ENCODE results near the gene FES. TPM values are rescaled to one million over a fixed set of nuclear protein-coding genes. Genes with fewer than 3 reads are reported as not detected.
A peak's percentile ranks its signal among the peaks of the same experiment; 100 is the strongest.

FES gene
- polyA plus RNA-seq, 1 donor from 2014 or later: 7.7 TPM

GRCh38 chr15:90877315-90877714 is 7.0 kb upstream of the FES start:
- Mint-ChIP-seq H3K4me1 (peaks cover 6 to 9% (median 6%) of the 10 kb centered on the region in 3 donors), H3K4me3 (peak overlapping the region in 1 of 4 donors; percentile 48), H3K9me3 (no peaks in the 10 kb centered on the region), H3K36me3 (no peaks in the 10 kb centered on the region), H3K27me3 (no peaks in the 10 kb centered on the region), H3K27ac (peak overlapping the region in 1 of 3 donors; percentile 25)

- Mint-ChIP-seq H3K36me3 (no peaks in the 10 kb centered on the region), H3K4me3 (peak overlapping the region in 1 of 4 donors; percentile 48), H3K27ac (peak overlapping the region in 1 of 3 donors; percentile 25), H3K9me3 (no peaks in the 10 kb centered on the region), H3K4me1 (peaks cover 0 to 3% (median under 1%) of the 10 kb centered on the region in 3 donors), H3K27me3 (no peaks in the 10 kb centered on the region)
Observed at GRCh38 chr15:90877996-90878395, 6.3 kb upstream of the FES start.

- H3K4me1 Mint-ChIP-seq: peaks cover 0 to 2% (median 1%) of the 10 kb centered on the region in 3 donors
- H3K27ac Mint-ChIP-seq: no peak overlapping the region
- H3K27me3 Mint-ChIP-seq: no peaks in the 10 kb centered on the region
- no peak overlapping the region for H3K4me3 Mint-ChIP-seq
- H3K9me3 Mint-ChIP-seq: no peaks in the 10 kb centered on the region
- no peaks in the 10 kb centered on the region for H3K36me3 Mint-ChIP-seq
Observed at GRCh38 chr15:90878660-90879059, 5.6 kb upstream of the FES start.

- no peaks in the 10 kb centered on the region for H3K9me3 Mint-ChIP-seq
- no peaks in the 10 kb centered on the region for H3K27me3 Mint-ChIP-seq
- peaks cover 1 to 2% (median 2%) of the 10 kb centered on the region in 3 donors for H3K4me1 Mint-ChIP-seq
- no peak overlapping the region for H3K4me3 Mint-ChIP-seq
- H3K36me3 Mint-ChIP-seq: no peaks in the 10 kb centered on the region
- peak overlapping the region in 1 of 3 donors; percentile 43 for H3K27ac Mint-ChIP-seq
Observed at GRCh38 chr15:90879730-90880366, 4.5 kb upstream of the FES start.

- Mint-ChIP-seq H3K4me3 (no peak overlapping the region), H3K36me3 (no peaks in the 10 kb centered on the region), H3K27me3 (no peaks in the 10 kb centered on the region), H3K4me1 (peaks cover 8 to 10% (median 8%) of the 10 kb centered on the region in 3 donors), H3K27ac (peak overlapping the region in 1 of 3 donors; percentile 59), H3K9me3 (no peaks in the 10 kb centered on the region)
Observed at GRCh38 chr15:90880381-90881145, 3.7 kb upstream of the FES start.

- no peaks in the 10 kb centered on the region for H3K9me3 Mint-ChIP-seq
- H3K4me3 Mint-ChIP-seq: no peak overlapping the region
- peaks cover 1% of the 10 kb centered on the region for H3K27me3 Mint-ChIP-seq
- peaks cover 13 to 17% (median 16%) of the 10 kb centered on the region in 3 donors for H3K4me1 Mint-ChIP-seq
- H3K36me3 Mint-ChIP-seq: no peaks in the 10 kb centered on the region
- peak overlapping the region in 1 of 3 donors; percentile 59 for H3K27ac Mint-ChIP-seq
Observed at GRCh38 chr15:90881181-90881977, 2.9 kb upstream of the FES start.

GRCh38 chr15:90881978-90882721 is 2.2 kb upstream of the FES start:
- Mint-ChIP-seq H3K4me3 (no peak overlapping the region), H3K36me3 (no peaks in the 10 kb centered on the region), H3K27ac (no peak overlapping the region), H3K27me3 (peaks cover 1% of the 10 kb centered on the region), H3K9me3 (no peaks in the 10 kb centered on the region), H3K4me1 (peaks cover 13 to 17% (median 16%) of the 10 kb centered on the region in 3 donors)

GRCh38 chr15:90882781-90883525 is 1.4 kb upstream of the FES start:
- H3K27me3 Mint-ChIP-seq: peaks cover 1% of the 10 kb centered on the region
- peaks cover 2% of the 10 kb centered on the region for H3K36me3 Mint-ChIP-seq
- H3K4me3 Mint-ChIP-seq: peak overlapping the region in 2 of 4 donors; percentile 30 to 59
- peak overlapping the region in 1 of 3 donors; percentile 67 for H3K27ac Mint-ChIP-seq
- H3K9me3 Mint-ChIP-seq: no peaks in the 10 kb centered on the region
- H3K4me1 Mint-ChIP-seq: peaks cover 15 to 17% (median 16%) of the 10 kb centered on the region in 3 donors

- Mint-ChIP-seq H3K27me3 (peaks cover 1% of the 10 kb centered on the region), H3K36me3 (peaks cover 2% of the 10 kb centered on the region), H3K27ac (peak overlapping the region in 1 of 3 donors; percentile 67), H3K4me3 (peak overlapping the region; percentile 30 to 59 (median 41)), H3K9me3 (no peaks in the 10 kb centered on the region), H3K4me1 (peaks cover 15 to 19% (median 16%) of the 10 kb centered on the region in 3 donors)
Observed at GRCh38 chr15:90883526-90883975, 753 bp upstream of the FES start.

GRCh38 chr15:90884719-90885431 is 571 bp downstream of the FES start:
- Mint-ChIP-seq H3K4me3 (peak overlapping the region; percentile 49 to 90 (median 76)), H3K4me1 (peaks cover 15 to 19% (median 16%) of the 10 kb centered on the region in 3 donors), H3K27me3 (peaks cover 1% of the 10 kb centered on the region), H3K27ac (peak overlapping the region; percentile 46 to 80 (median 63)), H3K9me3 (no peaks in the 10 kb centered on the region), H3K36me3 (peaks cover 2% of the 10 kb centered on the region)

- H3K27me3 Mint-ChIP-seq: peaks cover 1% of the 10 kb centered on the region
- peaks cover 15 to 19% (median 16%) of the 10 kb centered on the region in 3 donors for H3K4me1 Mint-ChIP-seq
- H3K9me3 Mint-ChIP-seq: no peaks in the 10 kb centered on the region
- peaks cover 2% of the 10 kb centered on the region for H3K36me3 Mint-ChIP-seq
- H3K4me3 Mint-ChIP-seq: peak overlapping the region; percentile 49 to 90 (median 79)
- H3K27ac Mint-ChIP-seq: peak overlapping the region; percentile 46 to 76 (median 63)
Observed at GRCh38 chr15:90885432-90886290, 1.4 kb downstream of the FES start.

- Mint-ChIP-seq H3K36me3 (peaks cover 2% of the 10 kb centered on the region), H3K4me3 (peak overlapping the region in 2 of 4 donors; percentile 49 to 90), H3K27me3 (peaks cover 1% of the 10 kb centered on the region), H3K4me1 (peaks cover 15 to 19% (median 16%) of the 10 kb centered on the region in 3 donors), H3K9me3 (no peaks in the 10 kb centered on the region), H3K27ac (peak overlapping the region in 2 of 3 donors; percentile 46 to 63)
Observed at GRCh38 chr15:90886291-90886614, 1.9 kb downstream of the FES start.
